ENCODE measurements around the gene TSPAN9.

Gene TSPAN9

DNA sequence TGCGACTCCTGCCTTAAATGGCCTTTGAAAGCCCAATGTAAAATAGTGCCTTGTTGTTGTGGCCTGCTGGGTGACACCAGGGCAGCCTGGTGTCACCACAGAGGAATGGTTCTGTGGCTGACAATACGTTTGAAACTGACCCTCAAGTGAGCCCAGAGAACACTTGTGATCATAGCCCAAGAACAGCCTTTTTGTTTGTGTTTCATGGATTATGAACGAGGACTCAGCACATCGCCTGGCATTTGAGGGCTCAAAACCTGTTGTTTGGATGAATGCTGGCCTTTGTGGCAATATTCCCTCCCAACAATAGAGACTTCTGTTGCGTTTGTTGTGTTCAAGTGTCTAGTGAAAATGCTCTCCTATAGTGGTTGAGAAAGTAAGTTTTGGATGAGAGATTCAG is 48.5 kb downstream of the TSPAN9 start:
- TF ChIP-seq, protein P1, sequence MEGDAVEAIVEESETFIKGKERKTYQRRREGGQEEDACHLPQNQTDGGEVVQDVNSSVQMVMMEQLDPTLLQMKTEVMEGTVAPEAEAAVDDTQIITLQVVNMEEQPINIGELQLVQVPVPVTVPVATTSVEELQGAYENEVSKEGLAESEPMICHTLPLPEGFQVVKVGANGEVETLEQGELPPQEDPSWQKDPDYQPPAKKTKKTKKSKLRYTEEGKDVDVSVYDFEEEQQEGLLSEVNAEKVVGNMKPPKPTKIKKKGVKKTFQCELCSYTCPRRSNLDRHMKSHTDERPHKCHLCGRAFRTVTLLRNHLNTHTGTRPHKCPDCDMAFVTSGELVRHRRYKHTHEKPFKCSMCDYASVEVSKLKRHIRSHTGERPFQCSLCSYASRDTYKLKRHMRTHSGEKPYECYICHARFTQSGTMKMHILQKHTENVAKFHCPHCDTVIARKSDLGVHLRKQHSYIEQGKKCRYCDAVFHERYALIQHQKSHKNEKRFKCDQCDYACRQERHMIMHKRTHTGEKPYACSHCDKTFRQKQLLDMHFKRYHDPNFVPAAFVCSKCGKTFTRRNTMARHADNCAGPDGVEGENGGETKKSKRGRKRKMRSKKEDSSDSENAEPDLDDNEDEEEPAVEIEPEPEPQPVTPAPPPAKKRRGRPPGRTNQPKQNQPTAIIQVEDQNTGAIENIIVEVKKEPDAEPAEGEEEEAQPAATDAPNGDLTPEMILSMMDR (IDR thresholded peaks at IDR 0.05; ENCODE audit: low read depth, low read length): no peak
- Histone ChIP-seq H3K27ac (no peak overlapping the region), H3K27me3 (ENCODE audit: insufficient read depth, low read depth, severe bottlenecking) (no peaks in the 10 kb centered on the region), H3K9me3 (ENCODE audit: severe bottlenecking) (no peaks in the 10 kb centered on the region), H3K4me3 (ENCODE audit: low read depth, low read length) (no peak overlapping the region), H3K36me3 (no peaks in the 10 kb centered on the region)
- DNase-seq: no peak

DNA sequence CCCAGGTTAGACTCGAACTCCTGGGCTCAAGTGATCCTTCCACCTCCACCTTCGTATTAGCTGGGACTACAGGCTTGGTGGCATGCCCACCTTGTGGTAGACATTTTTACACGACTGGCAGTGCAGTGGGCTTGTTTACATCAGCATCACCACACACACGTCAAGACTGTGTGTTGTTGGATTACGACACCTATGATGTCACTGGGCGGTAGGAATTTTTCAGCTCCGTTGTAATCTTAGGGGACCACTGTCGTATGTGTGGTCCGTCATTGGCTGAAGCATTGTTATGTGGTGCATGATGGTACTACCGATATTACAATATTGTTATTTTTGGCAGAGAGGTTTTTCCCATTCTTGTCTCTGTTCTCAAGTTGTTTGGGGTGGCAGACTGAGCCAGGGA is 50.7 kb downstream of the TSPAN9 start:
- TF ChIP-seq, protein P1 (IDR thresholded peaks at IDR 0.05; ENCODE audit: low read depth, low read length): no peak
- Histone ChIP-seq H3K27ac (no peak overlapping the region), H3K4me3 (ENCODE audit: low read depth, low read length) (no peak overlapping the region), H3K9me3 (ENCODE audit: severe bottlenecking) (no peaks in the 10 kb centered on the region), H3K27me3 (ENCODE audit: insufficient read depth, low read depth, severe bottlenecking) (no peaks in the 10 kb centered on the region), H3K36me3 (no peaks in the 10 kb centered on the region)
- DNase-seq: no peak

DNA sequence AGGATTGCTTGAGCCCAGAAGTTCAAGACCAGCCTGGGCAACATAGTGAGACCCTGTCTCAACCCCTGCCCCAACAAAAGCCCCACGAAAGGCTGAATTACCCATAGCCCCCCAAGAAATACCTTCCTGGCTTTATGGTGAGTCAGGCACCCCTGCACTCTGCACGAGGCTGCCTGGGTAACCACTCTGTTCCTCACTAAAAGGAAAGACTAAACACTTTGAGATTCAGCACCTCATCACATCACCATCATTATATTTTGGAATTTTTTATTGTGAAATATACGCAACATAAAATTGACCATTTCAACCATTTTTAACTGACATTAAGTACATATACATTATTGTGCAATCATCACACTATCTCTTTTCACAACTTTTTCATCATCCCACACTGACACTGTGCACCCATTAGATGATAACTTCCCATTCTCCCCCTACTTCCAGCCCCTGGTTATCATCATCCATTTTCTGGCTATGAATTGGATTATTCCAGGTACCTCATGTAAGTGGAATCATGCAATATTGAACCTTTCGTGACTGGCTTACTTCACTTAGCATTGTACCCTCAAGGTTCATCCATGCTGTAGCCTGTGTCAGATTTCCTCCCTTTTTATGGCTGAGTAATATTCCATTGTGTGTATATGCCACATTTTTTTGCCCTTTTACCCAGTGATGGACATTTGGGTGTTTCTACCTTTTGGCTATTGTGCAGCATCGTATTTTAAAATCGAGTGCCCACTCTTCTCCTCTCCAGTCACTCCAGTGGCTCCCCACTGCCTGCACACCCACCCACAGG is 51.5 kb downstream of the TSPAN9 start:
- Histone ChIP-seq H3K27ac (no peak overlapping the region), H3K36me3 (no peaks in the 10 kb centered on the region), H3K4me3 (ENCODE audit: low read depth, low read length) (no peak overlapping the region), H3K27me3 (ENCODE audit: insufficient read depth, low read depth, severe bottlenecking) (no peaks in the 10 kb centered on the region), H3K9me3 (ENCODE audit: severe bottlenecking) (no peaks in the 10 kb centered on the region)
- no peak for DNase-seq
- TF ChIP-seq, protein P1 (IDR thresholded peaks at IDR 0.05; ENCODE audit: low read depth, low read length): no peak

DNA sequence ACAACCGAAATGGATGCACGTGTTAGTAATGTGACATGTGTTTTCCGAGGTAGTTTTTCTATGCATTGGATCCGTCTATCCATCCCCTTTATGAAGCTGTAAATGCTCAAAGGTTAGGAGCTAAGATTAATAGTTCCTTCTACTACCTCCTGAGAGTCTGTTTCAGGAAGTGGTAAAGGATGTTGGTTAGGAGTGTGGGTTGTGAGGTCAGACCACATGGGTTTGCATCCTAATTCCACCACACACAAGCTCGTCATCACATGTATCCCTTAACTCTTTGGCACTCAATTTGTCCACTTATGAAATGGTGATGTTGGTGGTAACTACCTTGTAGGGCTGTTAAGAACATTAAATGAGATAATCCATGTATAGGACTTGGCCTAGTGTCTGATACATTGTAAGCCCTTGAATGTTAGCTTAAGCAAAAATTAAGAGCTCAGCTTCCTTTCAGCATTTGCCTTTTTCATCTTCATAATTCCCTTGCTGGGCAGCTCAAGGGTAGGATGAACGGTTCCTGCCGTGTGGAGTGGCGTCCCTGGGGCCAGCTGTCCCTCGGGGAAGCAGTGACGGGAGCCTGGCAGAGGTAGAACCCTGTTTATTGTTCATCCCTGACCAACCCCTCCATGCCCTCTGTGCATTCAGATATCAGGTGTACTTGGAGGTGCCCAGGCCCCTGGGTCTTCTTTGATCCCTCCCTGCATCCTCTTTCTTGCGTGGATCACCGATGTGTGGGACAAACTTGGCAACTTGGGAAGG is 52.3 kb downstream of the TSPAN9 start:
- no peaks in the 10 kb centered on the region for H3K36me3 ChIP-seq
- H3K27ac ChIP-seq: no peak overlapping the region
- H3K9me3 ChIP-seq (ENCODE audit: severe bottlenecking): no peaks in the 10 kb centered on the region
- no peak overlapping the region for H3K4me3 ChIP-seq (ENCODE audit: low read depth, low read length)
- TF ChIP-seq, protein P1 (IDR thresholded peaks at IDR 0.05; ENCODE audit: low read depth, low read length): no peak
- no peaks in the 10 kb centered on the region for H3K27me3 ChIP-seq (ENCODE audit: insufficient read depth, low read depth, severe bottlenecking)
- no peak for DNase-seq

DNA sequence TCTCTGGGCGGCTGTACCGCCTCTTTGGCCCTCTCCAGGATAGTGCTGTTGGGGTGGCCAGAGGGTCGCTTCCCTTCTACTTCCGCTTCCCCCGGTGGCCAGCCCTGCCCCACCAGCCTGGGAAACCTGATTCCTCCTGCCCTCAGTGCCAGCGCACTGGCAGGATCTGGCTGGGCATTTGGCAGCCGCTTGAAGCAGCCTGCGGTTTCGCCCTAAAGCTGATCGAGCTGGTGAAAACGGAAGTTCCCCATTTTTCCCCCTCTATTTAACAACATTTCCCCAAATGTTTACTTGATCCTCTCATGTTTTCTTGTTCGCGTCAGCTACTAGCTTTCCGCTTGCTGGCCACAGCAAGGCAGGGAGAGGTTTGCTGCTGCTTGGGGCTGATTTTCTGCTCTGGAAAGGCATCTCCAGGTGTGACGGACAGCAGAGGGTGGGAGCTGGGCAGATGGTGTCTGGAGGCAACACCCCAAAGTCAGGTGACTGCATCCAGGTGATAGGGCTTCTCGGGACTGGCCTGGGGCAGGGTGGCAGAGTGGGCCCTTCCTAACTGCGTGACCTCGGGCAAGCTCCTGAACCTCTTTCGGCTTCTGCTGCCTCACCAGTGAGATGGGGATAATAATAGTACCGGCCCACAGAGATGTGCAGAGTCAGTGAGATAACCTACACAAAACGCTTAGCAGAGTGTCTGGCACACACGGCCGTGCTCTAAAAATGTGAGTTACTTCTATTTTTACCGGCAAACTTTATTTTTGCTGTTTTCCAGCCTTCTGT is 53.1 kb downstream of the TSPAN9 start:
- TF ChIP-seq, protein P1 (IDR thresholded peaks at IDR 0.05; ENCODE audit: low read depth, low read length): no peak
- Histone ChIP-seq H3K27me3 (ENCODE audit: insufficient read depth, low read depth, severe bottlenecking) (no peaks in the 10 kb centered on the region), H3K9me3 (ENCODE audit: severe bottlenecking) (no peaks in the 10 kb centered on the region), H3K4me3 (ENCODE audit: low read depth, low read length) (no peak overlapping the region), H3K36me3 (no peaks in the 10 kb centered on the region), H3K27ac (no peak overlapping the region)
- no peak for DNase-seq

All from WERI-Rb-1 (cell line).